GM21576 (cell line): ENCODE measurements around the gene PPP3CA.

Source experiments
- ATAC-seq: cut with Tn5 transposase; IDR thresholded peaks from one replicate; pipeline ENCODE4 v1.9.1; 2021; ENCODE audit warnings: mild to moderate bottlenecking, moderate library complexity; ENCODE audit not compliant: unreplicated experiment

The PPP3CA gene

DNA sequence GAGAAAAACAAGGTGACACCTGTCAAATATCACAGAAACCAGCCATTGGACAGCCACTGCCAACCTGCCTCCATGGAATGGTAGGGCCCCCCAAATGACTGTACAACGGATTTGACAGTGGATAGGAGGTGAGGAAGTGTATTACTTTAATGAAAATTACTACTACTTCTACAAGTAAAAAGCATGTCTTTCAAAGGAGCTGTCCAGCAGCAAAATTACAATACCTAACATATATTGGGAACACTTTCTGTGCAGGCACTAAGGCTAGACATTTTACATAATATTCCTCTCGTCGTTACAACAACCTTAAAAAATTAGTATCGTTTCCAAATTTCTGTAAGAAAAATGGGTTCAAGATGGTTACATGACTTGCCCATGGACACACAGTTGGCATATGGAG lies 14.9 kb downstream of the PPP3CA start:
- ATAC-seq: no peak

DNA sequence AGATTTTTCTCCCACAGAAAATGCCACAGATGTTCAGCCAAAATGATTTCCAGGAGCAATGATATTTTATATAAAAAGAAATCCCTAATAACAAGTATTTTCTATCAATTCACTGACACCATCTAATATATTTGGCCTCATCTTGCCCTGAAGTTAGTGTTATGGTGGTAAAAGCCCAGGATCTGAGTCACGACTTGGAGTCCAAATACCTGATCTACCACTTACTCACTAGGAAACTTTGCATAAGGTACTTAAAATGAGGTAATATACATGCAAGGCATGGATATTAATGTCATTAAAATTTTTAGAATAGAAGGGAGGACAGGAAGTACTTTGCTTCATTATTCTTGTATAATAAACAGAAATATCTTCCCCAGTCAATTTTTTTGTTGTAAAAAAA lies 16.3 kb downstream of the PPP3CA start:
- ATAC-seq: no peak

DNA sequence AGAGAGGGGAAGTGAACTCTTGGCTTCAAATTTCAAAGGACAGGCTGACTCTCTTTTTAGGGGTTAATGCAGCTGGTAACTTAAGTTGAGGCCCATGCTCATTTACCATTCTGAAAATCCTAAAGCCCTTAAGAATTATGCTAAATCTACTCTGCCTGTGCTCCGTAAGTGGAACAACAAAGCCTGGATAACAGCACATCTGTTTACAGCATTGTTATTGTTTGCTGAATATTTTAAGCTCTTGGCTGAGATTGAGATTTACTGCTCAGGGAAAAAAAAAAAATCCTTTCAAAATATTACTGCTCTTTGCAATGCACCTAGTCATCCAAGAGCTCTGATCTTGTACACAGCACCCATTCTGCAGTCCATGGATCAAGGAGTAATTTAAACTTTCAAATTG lies 17.7 kb downstream of the PPP3CA start:
- ATAC-seq: no peak

DNA sequence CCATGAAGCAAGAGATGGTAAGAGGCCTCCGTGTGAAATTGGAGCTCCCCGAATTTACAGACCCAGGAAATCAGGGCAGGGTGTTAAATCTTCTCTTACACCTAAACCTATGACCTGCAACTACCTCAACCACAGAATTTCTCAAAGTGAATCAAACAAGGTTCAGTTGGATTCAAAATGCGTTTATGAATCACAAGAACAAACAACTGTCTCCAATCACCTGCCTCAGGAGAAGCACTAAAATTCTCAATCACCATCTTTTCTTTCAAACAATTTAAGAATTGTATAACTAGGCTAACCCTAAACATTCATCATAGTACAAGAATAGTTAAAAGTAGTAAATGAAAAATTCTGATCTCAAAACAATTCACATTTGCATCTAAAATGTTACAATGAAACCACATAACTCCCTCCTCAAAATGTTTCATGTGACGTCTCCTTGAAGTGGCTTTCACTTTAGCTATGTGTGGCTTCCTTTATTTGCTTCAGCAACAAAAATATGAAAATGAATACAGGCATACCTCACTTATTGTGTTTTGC lies 19.2 kb downstream of the PPP3CA start:
- peak; percentile 89 for ATAC-seq

DNA sequence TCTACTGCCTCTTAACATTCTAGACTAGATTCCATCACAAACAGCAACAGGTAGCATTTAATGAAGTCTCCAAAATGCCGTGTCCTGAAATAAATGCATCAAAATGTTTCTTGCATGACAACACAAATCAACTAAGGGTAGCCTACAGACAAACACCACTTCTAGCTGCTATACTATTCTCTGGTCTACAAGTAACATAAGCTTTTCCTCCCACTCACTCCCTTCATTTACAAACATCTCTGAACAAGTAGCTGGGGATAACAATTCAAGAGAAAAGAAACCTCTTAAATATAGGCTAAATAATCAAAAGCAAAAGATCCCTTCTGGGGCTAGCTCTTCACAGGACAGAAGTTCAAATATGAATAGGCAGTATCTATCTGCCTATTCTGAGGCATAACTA lies 20.8 kb downstream of the PPP3CA start:
- ATAC-seq: no peak

DNA sequence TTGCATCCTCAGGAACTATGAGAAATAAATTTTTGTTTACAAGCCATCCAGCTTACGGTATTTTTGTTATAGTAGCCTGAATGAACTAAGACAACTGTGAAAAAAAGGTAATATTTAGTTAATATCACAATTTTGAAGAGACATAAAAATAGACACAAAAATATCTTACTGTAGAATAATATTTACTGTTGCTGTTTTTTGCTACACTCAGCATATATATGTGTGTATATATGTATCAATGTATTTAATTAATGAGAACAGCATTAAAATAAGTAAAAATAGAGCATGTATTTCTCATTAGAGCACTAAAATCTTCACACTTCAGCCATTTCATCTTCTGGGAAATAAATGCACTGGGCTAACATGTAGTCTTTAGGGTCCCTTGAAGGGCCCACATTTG lies 24.6 kb downstream of the PPP3CA start:
- no peak for ATAC-seq

DNA sequence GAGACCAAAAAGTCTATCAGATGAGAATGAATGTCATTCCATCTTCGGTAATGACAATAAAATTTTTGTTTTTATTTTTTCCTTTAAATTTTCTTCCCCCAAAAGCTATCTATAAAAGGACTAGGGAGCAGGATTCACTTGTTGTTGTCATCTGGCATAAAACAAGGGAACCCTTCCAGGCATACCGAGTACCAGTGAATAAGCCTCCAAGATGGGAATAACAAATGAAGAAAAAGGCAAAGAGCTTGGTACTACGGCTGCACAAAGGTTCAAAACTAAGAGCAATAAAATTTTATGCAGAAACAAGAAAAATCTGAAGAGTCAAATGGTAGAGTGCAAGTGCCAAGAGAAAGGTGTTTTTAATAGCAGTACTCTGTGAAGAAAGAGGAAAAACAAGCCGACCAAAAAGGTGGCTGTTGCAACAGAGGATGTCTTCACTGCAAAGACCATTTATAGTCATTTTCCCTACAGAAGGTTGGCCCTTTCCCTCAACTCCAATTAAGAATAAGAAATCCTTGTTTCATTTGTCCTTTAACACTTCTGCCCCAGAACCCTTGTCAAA lies 25.8 kb downstream of the PPP3CA start:
- ATAC-seq: no peak

DNA sequence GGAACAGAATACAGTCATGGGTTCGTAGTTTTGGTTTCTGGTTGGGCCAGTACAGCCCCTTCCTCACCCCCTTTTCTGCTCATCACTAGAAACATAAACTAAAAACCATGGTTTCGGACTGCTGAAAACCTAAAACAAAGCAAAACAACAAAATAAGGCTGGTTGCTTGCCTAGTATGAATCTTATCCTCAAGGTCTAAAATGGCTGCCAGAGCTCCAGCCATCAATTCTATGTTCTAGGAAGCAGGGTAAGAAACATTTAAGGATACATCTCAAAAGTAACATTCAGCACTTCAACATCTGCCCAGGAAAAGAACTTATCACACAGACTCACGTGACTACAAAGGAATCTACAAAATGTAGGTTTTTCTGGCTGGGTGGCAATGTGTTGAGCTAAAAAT lies 31.5 kb downstream of the PPP3CA start:
- ATAC-seq: no peak

DNA sequence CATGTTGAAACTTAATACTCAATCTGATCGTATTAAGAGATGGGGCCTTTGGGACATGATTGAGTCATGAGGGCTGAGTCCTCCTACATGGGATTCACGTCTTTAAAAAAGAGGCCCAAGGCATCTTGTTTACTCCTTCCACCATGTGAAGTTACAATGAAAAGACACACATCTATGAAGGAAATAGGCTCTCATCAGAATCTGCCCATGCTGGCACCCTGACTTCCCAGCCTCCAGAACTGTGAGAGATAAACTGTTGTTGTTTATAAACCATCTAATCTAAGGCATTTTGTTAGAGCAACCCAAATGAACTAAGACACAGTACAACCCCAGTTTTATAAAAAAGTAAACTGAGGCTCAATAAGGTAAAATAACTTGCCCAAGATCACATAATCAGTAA lies 32.3 kb downstream of the PPP3CA start:
- ATAC-seq: no peak

DNA sequence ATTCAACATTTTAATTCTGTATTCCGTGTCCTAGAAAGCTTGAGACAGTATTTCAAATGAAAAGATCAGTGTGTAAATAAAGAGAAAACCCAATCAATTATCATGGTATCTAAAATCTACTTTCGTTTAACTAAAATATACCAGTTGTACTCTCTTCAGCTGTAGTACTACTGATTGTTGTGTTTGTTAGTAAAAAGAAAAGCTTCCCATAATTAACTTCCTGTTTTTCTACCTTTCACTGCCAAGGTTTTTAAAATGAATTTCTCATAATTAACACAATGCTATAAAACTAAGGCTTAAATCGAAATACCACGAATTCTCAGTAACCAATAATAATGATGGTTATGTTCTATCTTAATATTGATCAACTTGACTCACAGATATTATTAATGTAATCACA lies 37.4 kb downstream of the PPP3CA start:
- ATAC-seq: no peak

DNA sequence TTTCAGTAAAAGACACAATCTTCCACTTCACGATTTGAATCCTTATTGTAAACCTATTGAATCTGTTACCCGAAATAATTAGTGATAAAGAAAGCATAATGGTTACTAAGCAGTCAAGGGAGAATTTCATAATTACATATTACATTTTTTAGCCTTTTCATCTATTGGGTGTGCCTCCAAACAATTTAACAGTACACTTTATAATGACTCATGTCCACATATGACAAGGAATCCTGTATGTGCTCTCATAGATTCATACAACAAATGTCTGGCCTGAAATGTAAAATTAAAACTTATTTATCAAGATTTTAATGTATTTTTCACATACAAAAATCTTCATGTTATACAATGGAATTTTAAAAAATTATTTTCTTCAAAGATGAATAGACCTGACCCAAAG lies 39.4 kb downstream of the PPP3CA start:
- ATAC-seq: no peak

DNA sequence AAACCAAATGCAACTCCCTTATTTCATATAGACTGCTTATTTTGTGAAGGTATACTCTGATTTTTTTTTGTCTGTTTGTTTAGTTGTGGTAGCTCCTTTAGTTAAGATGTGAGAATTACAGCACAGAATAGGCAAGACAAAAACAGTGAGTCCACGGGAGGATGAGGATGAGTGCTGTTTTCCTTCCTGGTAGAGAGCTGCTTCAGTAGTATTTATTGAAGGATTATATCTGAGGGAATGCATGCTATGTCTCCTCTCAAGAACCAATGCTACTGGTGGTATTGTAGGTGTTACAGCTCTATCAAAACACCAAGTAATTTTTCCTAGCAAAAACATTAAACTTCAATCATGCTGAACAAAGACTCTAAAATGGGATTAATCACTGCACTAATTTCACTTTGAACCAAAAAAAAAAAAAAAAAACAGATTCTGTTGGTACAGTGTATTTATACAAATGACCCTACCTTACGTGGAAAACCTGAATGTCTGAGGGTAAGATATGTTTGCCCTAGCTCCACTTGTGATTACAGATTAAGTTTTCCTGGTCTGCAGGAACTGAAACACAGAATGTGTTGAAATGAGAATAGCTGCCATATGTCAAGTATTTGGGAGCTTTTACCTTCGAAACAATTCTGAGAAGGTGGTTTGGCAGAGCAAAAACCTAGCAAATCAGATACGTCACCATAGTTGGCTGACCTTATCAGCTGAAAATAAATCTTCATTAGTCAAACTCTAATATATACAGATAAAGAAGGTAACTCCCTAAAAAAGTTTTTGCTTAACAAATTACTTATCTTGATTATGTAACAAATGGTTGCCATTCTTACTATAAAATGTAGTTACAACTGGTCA lies 40.3 kb downstream of the PPP3CA start:
- peak; percentile 18 for ATAC-seq

DNA sequence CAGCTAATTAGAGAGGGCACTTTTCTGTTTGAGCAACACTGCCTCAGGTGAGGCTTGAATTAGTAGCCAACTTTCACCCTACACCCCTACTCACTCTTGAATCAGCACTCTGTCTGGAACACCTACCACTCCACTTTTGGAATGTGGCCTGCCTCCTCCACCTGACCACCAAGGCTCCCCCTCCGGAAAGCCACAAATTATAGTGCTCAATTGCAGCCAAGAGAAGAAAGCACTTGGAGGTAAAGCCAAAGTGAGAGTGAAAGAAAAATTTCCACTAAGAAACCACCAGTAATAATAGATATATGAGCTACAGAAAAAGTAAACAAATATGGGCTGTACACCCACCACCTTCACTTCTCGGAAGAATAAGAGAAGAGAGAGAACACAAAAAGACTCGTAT lies 41.1 kb downstream of the PPP3CA start:
- peak; percentile 70 for ATAC-seq

DNA sequence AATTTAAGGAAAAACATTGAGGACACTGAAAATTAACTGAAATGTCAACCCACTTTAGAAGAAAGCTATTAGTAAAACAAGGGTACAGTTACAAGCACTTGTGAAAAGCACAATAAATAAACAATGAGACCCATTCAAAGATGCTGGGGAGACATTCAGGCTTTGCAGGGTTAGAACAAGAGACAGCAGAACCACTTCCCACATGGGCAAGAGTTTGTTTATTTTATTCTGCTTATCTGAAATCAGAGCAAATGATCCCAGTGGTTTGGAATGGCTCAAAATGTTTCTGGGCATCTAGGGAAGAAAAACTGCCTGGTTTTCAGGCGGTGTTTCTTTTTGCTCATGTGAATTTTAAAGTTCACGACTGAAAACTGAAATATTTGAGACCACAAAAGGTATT lies 42.4 kb downstream of the PPP3CA start:
- no peak for ATAC-seq

DNA sequence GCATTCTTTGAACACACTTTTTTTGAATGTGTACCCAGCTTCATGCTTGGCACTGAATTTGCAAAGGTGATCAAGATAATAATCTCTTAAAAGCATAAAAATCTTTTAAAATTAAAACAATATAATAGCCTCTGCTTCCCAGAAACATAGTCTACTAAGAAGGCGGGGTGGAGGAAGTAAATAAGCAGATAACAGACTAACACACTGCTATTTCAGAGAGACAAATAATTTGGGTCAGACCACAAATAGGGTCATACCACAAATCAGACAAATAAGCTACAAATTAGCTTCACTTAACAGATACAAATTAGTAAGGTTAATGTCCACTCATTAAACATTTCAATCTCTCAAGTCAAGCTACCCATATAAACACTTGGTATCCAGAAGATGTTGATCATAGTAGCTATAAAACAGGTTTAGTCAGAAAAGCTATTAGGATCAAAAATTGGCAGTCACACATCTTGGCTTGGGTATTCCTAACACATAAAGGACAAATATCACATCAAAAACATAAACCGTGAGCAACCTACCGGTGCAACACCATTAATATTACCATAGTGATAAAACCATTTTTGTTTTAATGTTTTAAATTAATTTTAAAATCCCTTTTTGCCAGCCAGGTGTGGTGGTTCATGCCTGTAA lies 47.3 kb downstream of the PPP3CA start:
- ATAC-seq: no peak

DNA sequence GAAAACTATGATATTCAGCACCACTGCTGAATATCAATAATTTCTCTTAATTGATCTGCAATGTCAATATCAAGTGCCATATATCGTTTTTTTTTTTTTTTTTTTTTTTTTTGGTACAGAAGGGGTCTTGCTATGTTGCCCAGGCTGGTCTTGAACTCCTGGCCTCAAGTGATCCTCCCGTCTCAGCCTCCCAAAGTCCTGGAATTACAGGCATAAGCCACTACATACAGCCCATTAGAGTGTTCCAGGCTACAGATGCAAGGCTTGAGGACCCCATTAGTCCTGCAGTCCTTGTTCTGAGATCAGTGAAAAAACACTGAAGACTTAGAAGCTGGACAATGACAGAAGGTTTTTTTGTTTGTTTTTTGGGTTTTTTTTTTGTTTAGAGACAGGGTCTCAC lies 48.3 kb downstream of the PPP3CA start:
- ATAC-seq: no peak

DNA sequence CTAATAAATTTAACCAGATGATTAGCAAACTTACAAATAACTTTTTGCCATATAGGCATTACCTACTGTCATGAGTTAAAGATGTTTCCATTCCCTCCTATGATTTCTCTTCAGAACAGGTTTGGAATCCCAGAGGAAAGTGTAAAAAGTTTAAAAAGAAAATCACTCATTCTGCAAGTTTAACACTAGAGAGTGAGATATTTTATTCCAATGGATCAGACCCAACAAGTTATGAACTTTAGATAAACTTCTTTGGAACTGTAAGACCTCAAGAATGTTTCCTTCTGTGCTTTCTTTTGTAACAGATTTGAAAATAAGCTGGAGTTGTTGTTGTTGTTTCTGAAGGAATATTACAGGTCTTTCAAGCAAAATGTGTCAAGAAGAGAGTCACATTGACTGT lies 51.6 kb downstream of the PPP3CA start:
- ATAC-seq: no peak

DNA sequence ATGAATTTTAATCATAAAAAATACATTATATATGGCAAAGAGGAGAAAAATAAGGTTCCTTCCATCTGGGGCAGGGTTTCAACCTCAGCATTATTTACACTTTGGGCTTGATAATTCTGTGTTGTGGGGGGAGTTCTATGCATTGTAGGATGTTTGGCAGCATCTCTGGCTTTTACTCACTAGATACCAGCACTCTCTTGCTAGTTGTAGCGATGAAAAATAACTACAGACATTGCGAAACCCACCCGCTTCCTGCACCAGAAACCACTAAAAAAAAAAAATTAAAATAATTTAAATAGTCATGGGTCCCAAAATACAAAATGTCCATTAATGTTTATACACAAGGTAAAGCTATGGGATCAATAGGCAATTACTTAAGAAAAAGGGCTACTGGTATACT lies 52.7 kb downstream of the PPP3CA start:
- ATAC-seq: no peak

DNA sequence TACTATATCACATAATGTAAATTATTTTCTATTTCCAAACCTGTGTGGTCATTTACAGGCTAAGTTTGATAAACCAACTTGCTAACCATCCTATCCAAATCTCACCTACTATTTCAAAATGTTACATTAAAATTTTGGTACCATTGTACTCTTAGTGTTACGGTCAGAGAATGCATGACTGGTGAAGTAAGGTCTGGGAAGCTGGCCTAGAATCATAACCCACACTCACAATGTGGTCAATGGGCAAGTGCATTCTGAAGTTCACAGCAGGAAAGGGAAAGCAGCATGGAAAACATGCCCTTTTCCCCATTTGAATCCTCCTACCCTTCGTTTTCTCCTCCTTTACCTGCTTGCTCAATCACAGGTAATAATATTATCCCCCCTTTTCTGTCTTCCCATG lies 54.4 kb downstream of the PPP3CA start:
- ATAC-seq: no peak

DNA sequence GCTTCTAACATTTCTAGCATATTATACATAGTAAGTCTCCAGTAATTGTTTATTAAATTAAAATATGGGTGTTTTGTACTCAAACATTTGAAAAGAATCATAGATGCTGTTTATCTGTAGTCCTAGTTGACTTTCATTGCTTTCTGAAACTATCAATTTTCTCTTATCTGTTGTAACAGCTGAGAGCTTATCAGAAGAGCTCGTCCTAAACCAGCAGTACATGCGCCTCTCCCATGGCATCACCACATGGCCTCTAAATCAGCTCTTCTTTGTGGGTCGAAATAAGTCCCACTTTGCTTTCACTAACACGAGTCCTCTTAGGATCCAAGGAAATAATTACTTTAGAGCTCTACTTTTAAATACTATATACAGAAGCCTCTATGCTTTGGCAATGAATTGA lies 55.1 kb downstream of the PPP3CA start:
- ATAC-seq: no peak

DNA sequence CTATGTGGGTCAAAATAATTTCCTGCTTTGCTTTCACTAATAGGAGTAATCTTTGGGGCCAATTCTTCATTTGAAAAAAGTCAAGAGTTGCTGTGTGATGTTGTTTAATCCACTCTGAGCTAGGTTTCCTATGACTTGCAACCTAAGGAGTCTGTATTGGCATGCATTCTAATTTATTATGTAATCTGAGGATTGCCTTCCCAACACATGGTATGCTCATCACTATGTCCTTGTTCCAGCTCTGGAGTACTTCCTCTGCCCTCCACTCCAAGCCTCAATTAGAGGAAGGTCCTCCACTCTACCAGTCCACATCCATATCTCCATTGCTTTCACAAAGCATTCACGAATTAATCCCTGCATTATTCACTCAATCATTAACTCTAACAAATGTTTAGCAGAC lies 56.1 kb downstream of the PPP3CA start:
- ATAC-seq: no peak

DNA sequence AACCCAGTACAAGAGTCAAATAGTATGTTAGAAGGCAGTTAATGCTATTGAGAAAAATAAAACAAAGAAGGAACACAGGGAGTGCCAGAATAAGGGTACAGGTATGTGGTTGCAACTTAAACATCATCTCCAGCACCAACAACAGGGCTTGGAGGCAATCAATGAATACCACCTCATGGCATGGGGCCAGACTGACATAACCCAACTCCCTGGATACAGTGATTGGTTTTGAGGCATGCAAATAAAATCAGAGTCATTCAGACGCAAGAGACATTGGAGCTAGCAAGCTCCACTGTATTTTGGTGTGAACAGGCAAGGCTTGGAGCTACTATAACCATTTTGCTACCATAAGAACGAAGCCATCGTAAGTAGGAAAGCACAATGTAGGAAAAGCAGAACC lies 56.7 kb downstream of the PPP3CA start:
- ATAC-seq: no peak
